H1 (cell line): ENCODE results near the gene DESI1. TPM values are rescaled to one million over a fixed set of nuclear protein-coding genes. Genes with fewer than 3 reads are reported as not detected.

Experiments used
- CTCF ChIA-PET: fragments of 300-600 bp; sonication (Branson Sonifier 250); formaldehyde crosslinking; loops from one replicate; lab custom pipeline; 2021; ENCODE audit not compliant: partially characterized antibody; lab: Charles Lee
- POLR2A ChIA-PET: fragments of 300-600 bp; sonication (Branson Sonifier 250); formaldehyde crosslinking; loops from one replicate; lab custom pipeline; 2021; ENCODE audit warnings: inconsistent platforms; ENCODE audit not compliant: partially characterized antibody; lab: Charles Lee
- DNase-seq, 2 experiments: peaks; one replicate each; pipeline versions ENCODE4 v3.0.0 to v3.0.0-alpha.2; 2010 to 2022; ENCODE audit warnings: low spot score in 2 of 2, low read depth in 1 of 2, mixed read lengths in 1 of 2
- FAIRE-seq: peaks from 2 replicates; lab custom pipeline; 2011; peaks lifted over from hg19 to GRCh38; lab: Jason Lieb, UNC
- H2AFZ ChIP-seq: 2 replicates; pipeline ENCODE4 v1.8.1; 2012; ENCODE audit warnings: low read length, inconsistent platforms
- H2AK5ac ChIP-seq: 2 replicates; pipeline ENCODE4 v1.6.1; 2013; ENCODE audit warnings: low read depth, low read length
- H2BK120ac ChIP-seq: replicated peaks from 2 replicates; pipeline ENCODE3; 2013; ENCODE audit warnings: low read depth, low read length, inconsistent platforms
- H2BK12ac ChIP-seq: 2 replicates; pipeline ENCODE4 v1.6.1; 2013; ENCODE audit warnings: low read depth, low read length
- H2BK15ac ChIP-seq: 2 replicates; pipeline ENCODE4 v1.6.1; 2013; ENCODE audit warnings: low read length
- H2BK20ac ChIP-seq: 2 replicates; pipeline ENCODE4 v1.6.1; 2013; ENCODE audit warnings: low read length
- H2BK5ac ChIP-seq: 2 replicates; pipeline ENCODE4 v1.6.1; 2013; ENCODE audit warnings: low read depth, low read length
- H3K14ac ChIP-seq: 2 replicates; pipeline ENCODE4 v1.6.1; 2013; ENCODE audit warnings: inconsistent platforms; ENCODE audit not compliant: insufficient read length
- H3K18ac ChIP-seq: 2 replicates; pipeline ENCODE4 v1.6.1; 2013; ENCODE audit warnings: low read length; ENCODE audit errors: extremely low read depth
- H3K23ac ChIP-seq: 2 replicates; pipeline ENCODE4 v1.6.1; 2013; ENCODE audit warnings: inconsistent platforms; ENCODE audit not compliant: insufficient read length
- H3K23me2 ChIP-seq: 2 replicates; pipeline ENCODE4 v1.6.1; 2013; ENCODE audit warnings: low read depth, low read length
- H3K27ac ChIP-seq: 2 replicates; pipeline ENCODE4 v1.6.1; 2011; ENCODE audit warnings: low read depth, low read length, inconsistent platforms
- H3K27me3 ChIP-seq, 4 experiments: replicated peaks in 1 of 4; 1 replicate in 1 of 4; 2 replicates in 3 of 4; pipeline versions ENCODE4 v1.6.1 to v1.8.1; 2011 to 2013; ENCODE audit warnings: low read length in 3 of 4, mild to moderate bottlenecking in 3 of 4, inconsistent platforms in 2 of 4, mixed read lengths in 2 of 4, moderate library complexity in 1 of 4; ENCODE audit not compliant: control insufficient read depth in 3 of 4, insufficient read depth in 3 of 4; ENCODE audit errors: extremely low read depth in 1 of 4
- H3K36me3 ChIP-seq, 4 experiments: 2 replicates each; pipeline versions ENCODE4 v1.6.1 to v1.8.1; 2011 to 2013; ENCODE audit warnings: mild to moderate bottlenecking in 4 of 4, low read length in 3 of 4, moderate library complexity in 2 of 4, control low read depth in 1 of 4, inconsistent platforms in 1 of 4; ENCODE audit not compliant: insufficient read depth in 4 of 4, control insufficient read depth in 2 of 4
- H3K4ac ChIP-seq: replicated peaks from 2 replicates; pipeline ENCODE3; 2013; ENCODE audit warnings: low read length, low read depth, mixed read lengths, inconsistent platforms; ENCODE audit not compliant: insufficient read length
- H3K4me1 ChIP-seq, 4 experiments: replicated peaks in 1 of 4; 1 replicate in 1 of 4; 2 replicates in 3 of 4; pipeline versions ENCODE4 v1.6.1 to v1.8.1; 2011 to 2013; ENCODE audit warnings: low read length in 3 of 4, inconsistent platforms in 2 of 4, mixed read lengths in 1 of 4; ENCODE audit not compliant: insufficient read depth in 4 of 4, control insufficient read depth in 3 of 4
- H3K4me2 ChIP-seq, 2 experiments: 2 replicates each; pipeline versions ENCODE4 v1.6.1 to v1.8.1; 2011 to 2013; ENCODE audit warnings: low read depth in 2 of 2, low read length in 2 of 2, control low read depth in 1 of 2, inconsistent platforms in 1 of 2, mild to moderate bottlenecking in 1 of 2; ENCODE audit not compliant: insufficient read depth in 1 of 2
- H3K4me3 ChIP-seq, 4 experiments: fragments of 200-600, 300-600 bp in 1 of 4; sonication (generic), shearing (Covaris generic), sonication (Bioruptor Twin) in 1 of 4; 2 replicates each; pipeline versions ENCODE4 v1.5.1 to v1.8.1; 2011 to 2016; ENCODE audit warnings: low read length in 4 of 4, low read depth in 3 of 4, control low read depth in 2 of 4, inconsistent platforms in 2 of 4, mild to moderate bottlenecking in 2 of 4, mixed read lengths in 1 of 4, moderate library complexity in 1 of 4; ENCODE audit not compliant: insufficient read depth in 2 of 4; ENCODE audit errors: extremely low read depth in 1 of 4
- H3K56ac ChIP-seq: replicated peaks from 2 replicates; pipeline ENCODE3; 2013; ENCODE audit warnings: low read depth, mild to moderate bottlenecking, mixed read lengths, low read length, inconsistent platforms; ENCODE audit not compliant: insufficient read length
- H3K79me1 ChIP-seq: 2 replicates; pipeline ENCODE4 v1.6.1; 2013; ENCODE audit warnings: low read depth, low read length, control low read depth
- H3K79me2 ChIP-seq, 2 experiments: 2 replicates each; pipeline versions ENCODE4 v1.6.1 to v1.8.1; 2012 to 2013; ENCODE audit warnings: low read length in 2 of 2, mild to moderate bottlenecking in 2 of 2, inconsistent platforms in 1 of 2; ENCODE audit not compliant: insufficient read depth in 2 of 2, control insufficient read depth in 1 of 2
- H3K9ac ChIP-seq, 4 experiments: replicated peaks in 1 of 4; 1 replicate in 1 of 4; 2 replicates in 3 of 4; pipeline versions ENCODE4 v1.6.1 to v1.8.1; 2011 to 2013; ENCODE audit warnings: low read depth in 3 of 4, low read length in 3 of 4, control low read depth in 2 of 4, mild to moderate bottlenecking in 2 of 4, moderate library complexity in 2 of 4, inconsistent platforms in 1 of 4; ENCODE audit errors: extremely low read depth in 1 of 4
- H3K9me3 ChIP-seq, 2 experiments: 2 replicates each; pipeline versions ENCODE4 v1.6.1 to v1.8.1; 2012 to 2013; ENCODE audit warnings: mild to moderate bottlenecking in 2 of 2, moderate library complexity in 2 of 2, control low read depth in 1 of 2, inconsistent platforms in 1 of 2, low read depth in 1 of 2, low read length in 1 of 2, mixed read lengths in 1 of 2; ENCODE audit not compliant: insufficient read depth in 2 of 2
- H4K20me1 ChIP-seq, 2 experiments: replicated peaks in 1 of 2; 2 replicates each; pipeline versions ENCODE3 to v1.8.1; 2011 to 2013; ENCODE audit warnings: inconsistent platforms in 2 of 2, low read length in 2 of 2, mild to moderate bottlenecking in 1 of 2; ENCODE audit not compliant: insufficient read depth in 2 of 2, control insufficient read depth in 1 of 2
- H4K5ac ChIP-seq: 2 replicates; pipeline ENCODE4 v1.6.1; 2013; ENCODE audit warnings: low read length, low read depth, mixed read lengths, inconsistent platforms; ENCODE audit not compliant: insufficient read length
- H4K8ac ChIP-seq: 2 replicates; pipeline ENCODE4 v1.8.0; 2013; ENCODE audit warnings: mild to moderate bottlenecking, moderate library complexity, low read length, inconsistent platforms; ENCODE audit not compliant: insufficient read depth; ENCODE audit errors: extremely low read depth
- H4K91ac ChIP-seq: replicated peaks from 2 replicates; pipeline ENCODE3; 2013; ENCODE audit warnings: low read length, mixed read lengths, inconsistent platforms; ENCODE audit not compliant: insufficient read length
- BACH1 ChIP-seq: IDR thresholded peaks from 2 replicates; pipeline ENCODE4 v1.6.1; 2012; ENCODE audit warnings: low read length, improper control_type of control experiment
- CHD1 ChIP-seq: IDR thresholded peaks from 2 replicates; pipeline ENCODE4 v1.6.1; 2012; ENCODE audit warnings: low read depth, low read length, improper control_type of control experiment
- JUN ChIP-seq: IDR thresholded peaks from 2 replicates; pipeline ENCODE4 v1.6.1; 2011; ENCODE audit warnings: low read depth, mild to moderate bottlenecking, improper control_type of control experiment, low read length
- MAFK ChIP-seq: IDR thresholded peaks from 2 replicates; pipeline ENCODE4 v1.6.1; 2012; ENCODE audit warnings: low read depth, mild to moderate bottlenecking, improper control_type of control experiment, low read length
- SP1 ChIP-seq: IDR thresholded peaks from 2 replicates; pipeline ENCODE4 v1.6.1; 2011; ENCODE audit warnings: low read depth, low read length
- TAF7 ChIP-seq: optimal IDR thresholded peaks from 2 replicates; pipeline ENCODE3; 2011; ENCODE audit warnings: low read depth, mild to moderate bottlenecking, inconsistent platforms, low read length, moderate library complexity, borderline replicate concordance
- WGBS, 2 experiments: shearing (Covaris generic) in 1 of 2; methylation state at CpG; one replicate each; pipeline versions ENCODE4 v1.1.6 to v1.1.7; 2013 to 2015; ENCODE audit warnings: low lambda C conversion rate in 2 of 2, mixed read lengths in 2 of 2, inconsistent platforms in 1 of 2, low coverage in 1 of 2, missing lambda C conversion rate in 1 of 2; ENCODE audit not compliant: insufficient replicate concordance in 2 of 2, insufficient coverage in 1 of 2, insufficient read length in 1 of 2; ENCODE audit errors: extremely low coverage in 1 of 2, missing lambda C conversion rate in 1 of 2; 5-methylcytosine and 5-hydroxymethylcytosine counted together
- polyA plus RNA-seq, 7 experiments: library from polyadenylated mRNA; depleted of rRNA in 3 of 7; stranded (reverse) in 5 of 7; unstranded in 2 of 7; fragments of >200 nt in 5 of 7; fragments of 200-250 nt in 2 of 7; gene quantifications; 1 replicate in 5 of 7; 2 replicates in 1 of 7; 4 replicates in 1 of 7; pipeline versions ENCODE4 v1.2.1 to v1.2.3, GENCODE V29; 2011 to 2013; ENCODE audit warnings: missing spikeins in 2 of 7, mixed read lengths in 2 of 7
- total RNA-seq: library from RNA; stranded (reverse); fragmentation: NEBNext Ultra II Directional; extraction: Animal tissue kit (Norgen Biotek cat#: 25700); gene quantifications from 2 replicates; pipeline ENCODE4 v1.2.1, GENCODE V29; 2021

DESI1 gene
- total and polyA plus RNA-seq, 2 of the 8 experiments (the other 6 are each of a cell fraction or from before 2014, with no cell fraction given) = 27.6 to 34.3 TPM

DNA sequence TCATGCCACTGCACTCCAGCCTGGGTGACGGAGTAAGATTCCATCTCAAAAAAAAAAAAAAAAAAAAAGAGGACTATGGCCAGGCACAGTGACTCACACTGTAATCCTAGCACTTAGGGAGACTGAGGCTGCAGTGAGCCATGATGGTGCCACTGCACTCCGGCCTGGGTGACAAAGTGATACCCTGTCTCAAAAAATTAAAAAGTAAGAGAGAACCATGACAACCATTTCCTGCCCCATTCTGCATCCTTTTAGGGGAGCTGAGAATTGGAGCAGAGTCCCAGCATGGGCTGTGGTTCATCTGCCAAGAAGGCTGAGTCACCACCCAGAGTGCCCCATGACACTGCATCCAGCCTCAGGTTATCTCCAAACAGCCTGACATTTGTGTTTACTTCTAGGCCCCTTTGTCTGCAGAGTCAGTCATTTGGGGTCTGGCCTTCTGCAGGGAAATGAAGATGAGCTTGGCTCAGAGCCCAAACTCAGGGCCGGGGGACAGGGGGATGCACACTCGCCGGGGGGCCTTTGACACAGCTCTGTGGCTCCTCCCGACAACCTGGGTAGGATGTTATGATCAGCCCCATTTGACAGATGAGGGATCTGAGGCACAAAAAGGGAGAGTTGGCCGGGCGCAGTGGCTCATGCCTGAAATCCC lies 55.3 kb downstream of the DESI1 start:
- Histone ChIP-seq H2AK5ac (no peak overlapping the region), H3K9ac (no peak overlapping the region), H3K27me3 (0 out of 7 replicates have a peak, but pooled peaks cover 0 to 3% (median 0%) of the 10 kb centered on the region in 4 experiments), H3K4ac (no peak overlapping the region), H2BK120ac (no peak overlapping the region), H3K14ac (no peak overlapping the region), H4K8ac (no peak overlapping the region; the same call in 1 of the 2 replicates), H2BK20ac (no peak overlapping the region), H2AFZ (no peak overlapping the region), H3K23me2 (peaks cover 6% of the 10 kb centered on the region; the same call in 1 of the 2 replicates), H2BK5ac (no peak overlapping the region), H3K27ac (no peak overlapping the region), H4K20me1 (no peaks in the 10 kb centered on the region), H3K4me2 (no peak overlapping the region), H2BK12ac (no peak overlapping the region), H3K79me2 (no peaks in the 10 kb centered on the region), H3K18ac (no peak overlapping the region), H3K9me3 (no peaks in the 10 kb centered on the region), H3K23ac (no peak overlapping the region), H3K79me1 (no peaks in the 10 kb centered on the region), H3K4me1 (peaks cover 4 to 28% (median 19%) of the 10 kb centered on the region in 4 experiments), H3K36me3 (no peaks in the 10 kb centered on the region), H2BK15ac (no peak overlapping the region), H4K5ac (no peak overlapping the region), H3K56ac (no peak overlapping the region), H4K91ac (no peak overlapping the region), H3K4me3 (no peak overlapping the region)
- no peak for FAIRE-seq
- CTCF ChIA-PET = interaction anchor here (0.7 to 16.1 kb wide), 5 partner anchors 14 to 65 kb away, joined by 3 to 169 read pairs (median 3); no protein-coding TSS in a partner anchor
- TF ChIP-seq JUN (no peak), MAFK (peak; percentile 76; the same call in 1 of the 2 replicates), SP1 (no peak), CHD1 (no peak), BACH1 (peak; percentile 94), TAF7 (no peak)
- POLR2A ChIA-PET = interaction anchor here (0.6 to 3.2 kb wide), 3 partner anchors 8 to 324 kb away, joined by 3 to 12 read pairs (median 3); no protein-coding TSS in a partner anchor
- 96% methylated on average over 7 of the region's 8 CpGs; no CpG with 5 or more reads in 1 of the 2 experiments for whole genome bisulfite sequencing, 2 experiments
- no peak for DNase-seq
